DOHH2 (cell line): ENCODE results near the gene ZNF37A.
"Not testable (repeated sequence)": the region's sequence is repeated elsewhere in the genome, so short reads cannot be mapped to it uniquely, and the experiment has no call there.

Experiments
- H3F3A ChIP-seq: fragments of 200-600 bp; sonication (generic), shearing (Covaris generic); 2 replicates; pipeline ENCODE4 v1.6.0; 2016; ENCODE audit warnings: antibody characterized with exemption, mild to moderate bottlenecking; ENCODE audit not compliant: control insufficient read depth, insufficient read depth
- H3K27ac ChIP-seq: fragments of 200-600 bp; sonication (generic); 2 replicates; pipeline ENCODE4 v1.5.1; 2014; ENCODE audit warnings: low read depth, mild to moderate bottlenecking, low read length, moderate library complexity
- H3K27me3 ChIP-seq: fragments of 200-600 bp; sonication (generic); 2 replicates; pipeline ENCODE4 v1.6.1; 2014; ENCODE audit warnings: mild to moderate bottlenecking, low read length, mixed read lengths; ENCODE audit not compliant: control insufficient read depth
- H3K36me3 ChIP-seq: fragments of 200-600 bp; sonication (generic); 2 replicates; pipeline ENCODE4 v1.6.1; 2014; ENCODE audit warnings: mild to moderate bottlenecking, low read length, moderate library complexity, mixed read lengths; ENCODE audit not compliant: control insufficient read depth
- H3K4me1 ChIP-seq: fragments of 200-600 bp; sonication (generic); 2 replicates; pipeline ENCODE4 v1.6.1; 2014; ENCODE audit warnings: mild to moderate bottlenecking, low read length, mixed read lengths; ENCODE audit not compliant: control insufficient read depth
- H3K4me2 ChIP-seq: fragments of 200-600 bp; sonication (generic); 2 replicates; pipeline ENCODE4 v1.6.0; 2014; ENCODE audit warnings: mild to moderate bottlenecking, low read length, moderate library complexity
- H3K4me3 ChIP-seq: fragments of 200-600 bp; sonication (generic); 2 replicates; pipeline ENCODE4 v1.5.1; 2014; ENCODE audit warnings: mild to moderate bottlenecking, low read length, mixed read lengths
- H3K79me2 ChIP-seq: fragments of 200-600 bp; sonication (generic); 2 replicates; pipeline ENCODE4 v1.6.1; 2014; ENCODE audit warnings: mild to moderate bottlenecking, low read length, mixed read lengths; ENCODE audit not compliant: control insufficient read depth
- H3K9me2 ChIP-seq: fragments of 200-600 bp; sonication (generic); replicated peaks from 2 replicates; pipeline ENCODE4 v1.6.1; 2014; ENCODE audit warnings: mild to moderate bottlenecking, low read length, mixed read lengths; ENCODE audit not compliant: control insufficient read depth
- H3K9me3 ChIP-seq: fragments of 200-600 bp; sonication (generic); 2 replicates; pipeline ENCODE4 v1.6.1; 2014; ENCODE audit warnings: antibody characterized with exemption, low read length, mixed read lengths; ENCODE audit not compliant: control insufficient read depth, insufficient read depth
- H4K20me1 ChIP-seq: fragments of 200-600 bp; sonication (generic); 2 replicates; pipeline ENCODE4 v1.6.0; 2014; ENCODE audit warnings: low read depth, mild to moderate bottlenecking, antibody characterized with exemption, low read length, moderate library complexity; ENCODE audit not compliant: control insufficient read depth, insufficient read depth
- EZH2phosphoT487 ChIP-seq: fragments of 200-600 bp; sonication (generic); IDR thresholded peaks from 2 replicates; pipeline ENCODE4 v1.6.1; 2017; ENCODE audit warnings: borderline replicate concordance, mild to moderate bottlenecking, antibody characterized with exemption, low read length, moderate library complexity, mixed read lengths
- TF ChIP-seq, protein P1 (sequence below): fragments of 200-600 bp; sonication (generic); IDR thresholded peaks from one replicate; pipeline ENCODE4 v1.5.1; 2014; ENCODE audit warnings: antibody characterized with exemption, mild to moderate bottlenecking, low read depth, low read length; ENCODE audit not compliant: poor library complexity, severe bottlenecking

Gene ZNF37A

GRCh38 chr10:38050212-38050611, 43.9 kb upstream of the ZNF37A start:
- Histone ChIP-seq H3K27me3 (no peaks in the 10 kb centered on the region), H3K27ac (no peak overlapping the region), H3K4me3 (no peak overlapping the region), H3K4me1 (0 out of 2 replicates have a peak, but pooled peaks cover 3% of the 10 kb centered on the region), H3K4me2 (no peak overlapping the region), H3F3A (no peaks in the 10 kb centered on the region), H3K79me2 (no peaks in the 10 kb centered on the region), H3K9me3 (peaks cover 26% of the 10 kb centered on the region), H4K20me1 (no peaks in the 10 kb centered on the region), H3K9me2 (no peaks in the 10 kb centered on the region), H3K36me3 (peaks cover 77% of the 10 kb centered on the region)
- TF ChIP-seq, protein P1, sequence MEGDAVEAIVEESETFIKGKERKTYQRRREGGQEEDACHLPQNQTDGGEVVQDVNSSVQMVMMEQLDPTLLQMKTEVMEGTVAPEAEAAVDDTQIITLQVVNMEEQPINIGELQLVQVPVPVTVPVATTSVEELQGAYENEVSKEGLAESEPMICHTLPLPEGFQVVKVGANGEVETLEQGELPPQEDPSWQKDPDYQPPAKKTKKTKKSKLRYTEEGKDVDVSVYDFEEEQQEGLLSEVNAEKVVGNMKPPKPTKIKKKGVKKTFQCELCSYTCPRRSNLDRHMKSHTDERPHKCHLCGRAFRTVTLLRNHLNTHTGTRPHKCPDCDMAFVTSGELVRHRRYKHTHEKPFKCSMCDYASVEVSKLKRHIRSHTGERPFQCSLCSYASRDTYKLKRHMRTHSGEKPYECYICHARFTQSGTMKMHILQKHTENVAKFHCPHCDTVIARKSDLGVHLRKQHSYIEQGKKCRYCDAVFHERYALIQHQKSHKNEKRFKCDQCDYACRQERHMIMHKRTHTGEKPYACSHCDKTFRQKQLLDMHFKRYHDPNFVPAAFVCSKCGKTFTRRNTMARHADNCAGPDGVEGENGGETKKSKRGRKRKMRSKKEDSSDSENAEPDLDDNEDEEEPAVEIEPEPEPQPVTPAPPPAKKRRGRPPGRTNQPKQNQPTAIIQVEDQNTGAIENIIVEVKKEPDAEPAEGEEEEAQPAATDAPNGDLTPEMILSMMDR = no peak
- TF ChIP-seq EZH2phosphoT487 = no peak

DNA sequence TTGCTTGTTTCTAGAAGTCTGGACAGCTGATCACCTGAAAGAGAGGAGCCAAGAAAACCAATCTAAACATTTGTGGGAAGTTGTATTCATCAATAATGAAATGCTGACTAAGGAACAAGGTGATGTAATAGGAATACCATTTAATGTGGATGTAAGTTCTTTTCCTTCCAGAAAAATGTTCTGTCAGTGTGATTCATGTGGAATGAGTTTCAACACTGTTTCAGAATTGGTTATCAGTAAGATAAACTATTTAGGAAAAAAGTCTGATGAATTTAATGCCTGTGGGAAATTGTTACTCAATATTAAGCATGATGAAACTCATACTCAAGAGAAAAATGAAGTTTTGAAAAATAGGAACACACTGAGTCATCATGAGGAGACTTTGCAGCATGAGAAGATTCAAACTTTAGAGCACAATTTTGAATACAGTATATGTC, 39.8 kb upstream of the ZNF37A start:
- H3K9me3 ChIP-seq = peaks cover 43% of the 10 kb centered on the region
- no peak overlapping the region for H3K4me2 ChIP-seq

DNA sequence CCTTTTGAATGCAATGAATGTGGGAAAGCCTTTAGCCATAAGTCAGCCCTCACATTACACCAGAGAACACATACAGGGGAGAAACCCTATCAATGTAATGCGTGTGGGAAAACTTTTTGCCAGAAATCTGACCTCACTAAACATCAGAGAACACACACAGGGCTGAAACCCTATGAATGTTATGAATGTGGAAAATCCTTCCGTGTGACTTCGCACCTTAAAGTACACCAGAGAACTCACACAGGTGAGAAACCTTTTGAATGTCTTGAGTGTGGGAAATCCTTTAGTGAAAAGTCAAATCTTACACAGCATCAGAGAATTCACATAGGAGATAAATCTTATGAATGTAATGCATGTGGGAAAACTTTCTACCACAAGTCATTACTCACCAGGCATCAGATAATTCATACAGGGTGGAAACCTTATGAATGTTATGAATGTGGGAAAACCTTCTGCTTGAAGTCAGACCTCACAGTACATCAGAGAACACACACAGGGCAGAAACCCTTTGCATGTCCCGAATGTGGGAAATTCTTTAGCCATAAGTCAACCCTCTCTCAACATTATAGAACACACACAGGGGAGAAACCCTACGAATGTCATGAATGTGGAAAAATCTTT, 38.8 kb upstream of the ZNF37A start:
- H3F3A ChIP-seq, H3K9me2 ChIP-seq, H3K27ac ChIP-seq, H3K79me2 ChIP-seq, H3K4me1 ChIP-seq, H3K4me3 ChIP-seq, H4K20me1 ChIP-seq, H3K27me3 ChIP-seq, H3K4me2 ChIP-seq: not testable (repeated sequence)
- Histone ChIP-seq H3K9me3 (peaks cover 43% of the 10 kb centered on the region), H3K36me3 (peaks cover 74% of the 10 kb centered on the region)

More for the DNA sequence above, 39.8 kb upstream of the ZNF37A start:
- Histone ChIP-seq H3K4me3 (no peak overlapping the region), H3K9me2 (no peaks in the 10 kb centered on the region), H3K27me3 (no peaks in the 10 kb centered on the region), H4K20me1 (no peaks in the 10 kb centered on the region), H3K27ac (no peak overlapping the region), H3K4me1 (0 out of 2 replicates have a peak, but pooled peaks cover 3% of the 10 kb centered on the region), H3K36me3 (peaks cover 74% of the 10 kb centered on the region), H3K79me2 (no peaks in the 10 kb centered on the region), H3F3A (no peaks in the 10 kb centered on the region)
- TF ChIP-seq EZH2phosphoT487 = no peak
- TF ChIP-seq, protein P1 = no peak

GRCh38 chr10:38069663-38070062, 24.5 kb upstream of the ZNF37A start:
- H3K9me3 ChIP-seq, H3K27ac ChIP-seq, H3F3A ChIP-seq, H3K36me3 ChIP-seq, H3K4me1 ChIP-seq, H3K9me2 ChIP-seq, H3K27me3 ChIP-seq, H3K4me3 ChIP-seq, H3K79me2 ChIP-seq, H4K20me1 ChIP-seq, H3K4me2 ChIP-seq: not testable (repeated sequence)
